Glomerular endothelial cell (primary cell): Measurements from ENCODE around the gene EMC8. TPM values are rescaled to one million over a fixed set of nuclear protein-coding genes. Genes with fewer than 3 reads are reported as not detected.

ENCODE experiments used
- DNase-seq: peaks from one replicate; pipeline ENCODE4 v3.0.0-alpha.2; 2011; ENCODE audit warnings: low read depth, low spot score; ENCODE audit errors: extremely low read depth
- total RNA-seq: library from RNA; depleted of rRNA; stranded (reverse); fragments of >200 nt; gene quantifications from 2 replicates; pipeline ENCODE4 v1.2.3, GENCODE V29; 2015

Gene EMC8
- total RNA-seq, 1 donor from 2014 or later, result 48.7 TPM

DNA sequence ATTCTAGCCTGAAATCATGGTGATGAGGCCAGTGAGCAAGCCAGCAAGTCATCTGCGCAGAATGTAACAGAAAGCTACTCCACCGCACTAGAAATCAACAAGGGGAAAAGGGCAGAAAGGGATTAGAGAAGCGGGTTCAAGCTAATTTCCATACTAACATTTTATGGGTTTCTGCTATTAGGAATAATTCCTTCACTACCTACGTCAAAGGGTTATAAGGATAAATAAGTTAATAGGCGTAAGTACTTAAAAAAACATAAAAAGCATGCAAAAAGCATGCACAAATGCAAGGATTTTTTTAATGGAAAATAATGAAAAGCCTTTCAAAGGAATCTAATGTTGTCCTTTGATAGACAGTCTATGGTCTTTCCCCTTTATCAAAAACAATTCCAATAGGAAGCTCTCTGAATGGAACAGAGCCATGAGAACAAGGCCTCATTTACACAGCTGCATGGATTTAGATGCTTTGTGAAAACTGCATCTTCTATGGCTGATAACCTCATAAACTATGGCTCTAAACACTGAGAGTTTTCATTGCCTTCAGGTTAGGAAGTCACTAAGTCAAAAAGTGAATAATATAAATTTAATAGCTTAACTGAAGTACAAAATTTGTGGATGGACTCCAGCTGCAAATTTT is 5.6 kb downstream of the EMC8 start:
- DNase-seq, result no peak

DNA sequence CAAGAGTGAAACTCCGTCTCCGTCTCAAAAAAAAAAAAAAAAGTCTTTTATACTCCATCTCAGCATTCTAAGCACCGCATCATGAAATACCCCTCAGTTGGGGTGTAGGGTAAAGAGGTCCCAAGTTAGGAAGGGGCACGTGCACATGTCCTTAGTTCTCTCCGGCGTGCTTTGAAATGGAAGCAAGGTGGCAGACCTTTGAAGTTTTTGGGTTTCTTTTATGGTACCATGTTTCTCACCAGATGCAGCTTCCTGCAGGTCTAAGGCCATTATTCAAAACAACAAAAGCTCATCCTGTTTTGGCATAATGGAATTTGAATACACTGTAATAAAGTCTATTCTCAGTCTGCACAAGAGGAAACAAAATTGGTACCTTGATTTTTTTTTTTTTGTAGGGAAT is 9.6 kb downstream of the EMC8 start:
- no peak for DNase-seq

DNA sequence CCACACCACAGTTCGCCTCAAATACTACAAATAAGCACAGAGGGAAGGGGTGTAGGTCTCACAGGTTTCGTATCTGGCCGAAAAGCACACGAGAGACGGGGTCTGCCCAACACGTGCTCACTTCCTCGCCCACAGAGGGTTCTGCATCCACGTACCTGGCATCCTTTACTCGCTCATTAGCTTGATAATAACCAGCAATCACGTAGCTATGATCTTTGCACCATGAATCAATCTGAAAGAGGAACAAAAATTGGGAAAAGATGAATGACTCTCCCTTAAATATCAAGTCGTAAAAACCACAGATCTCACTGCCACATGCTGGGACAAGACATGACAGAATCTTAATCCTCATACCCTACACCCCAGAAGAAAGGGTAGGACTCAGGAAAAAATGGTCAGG is 10.5 kb downstream of the EMC8 start:
- no peak for DNase-seq

DNA sequence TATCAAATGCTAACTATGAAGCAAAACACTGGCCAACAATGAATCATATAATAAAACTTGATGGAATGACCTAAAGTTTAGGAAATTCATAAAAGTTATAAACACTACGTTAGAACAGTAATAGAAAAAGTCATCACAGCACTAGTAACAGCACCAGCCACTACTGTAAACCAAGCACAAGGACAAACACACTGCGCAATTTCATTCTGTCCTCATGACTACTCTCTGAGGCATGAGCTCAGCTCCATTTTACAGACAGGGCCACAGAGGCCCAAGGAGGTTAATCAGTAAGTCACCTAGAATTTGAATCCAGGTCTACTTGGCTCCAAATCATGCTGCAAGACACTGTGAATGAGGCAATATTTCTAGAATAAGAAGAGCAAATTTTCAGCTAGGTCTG is 13.4 kb downstream of the EMC8 start:
- DNase-seq, result no peak

DNA sequence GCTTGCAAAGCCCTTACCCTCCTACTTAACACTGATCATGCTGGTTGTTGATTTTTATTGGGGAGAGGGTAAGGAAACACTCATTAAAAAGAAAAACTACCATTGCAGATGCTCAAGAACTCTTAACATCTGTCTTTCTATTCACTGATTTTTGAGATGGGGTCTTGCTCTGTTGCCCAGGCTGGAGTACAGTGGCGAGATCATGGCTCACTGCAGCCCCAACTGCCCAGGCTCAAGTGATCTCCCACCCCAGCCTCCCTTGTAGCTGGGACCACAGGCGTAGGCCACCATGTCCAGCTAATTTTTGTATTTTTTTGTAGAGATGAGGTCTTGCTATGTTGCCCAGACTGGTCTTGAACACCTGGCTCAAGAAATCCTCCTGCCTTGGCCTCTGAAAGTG is 14.5 kb downstream of the EMC8 start:
- no peak for DNase-seq

DNA sequence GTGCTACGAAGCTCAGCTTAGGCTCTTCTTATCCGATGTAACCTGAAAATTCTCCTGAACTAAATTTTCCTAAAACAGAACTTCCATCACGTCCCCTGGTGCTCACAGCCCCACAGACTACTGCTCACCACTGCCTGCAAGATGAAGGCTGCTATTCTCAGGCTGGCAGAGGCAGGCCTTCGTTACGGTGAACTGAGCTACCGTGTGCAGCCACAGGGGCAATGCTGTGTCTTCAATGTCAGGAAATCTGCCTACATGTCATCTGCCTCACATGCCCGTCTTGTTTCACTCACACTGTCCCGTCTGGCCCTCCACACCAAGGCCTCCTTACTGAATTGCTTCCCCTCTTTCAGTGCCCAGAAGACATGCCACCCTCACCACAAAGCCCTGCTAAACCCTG is 15.9 kb downstream of the EMC8 start:
- DNase-seq, result no peak

DNA sequence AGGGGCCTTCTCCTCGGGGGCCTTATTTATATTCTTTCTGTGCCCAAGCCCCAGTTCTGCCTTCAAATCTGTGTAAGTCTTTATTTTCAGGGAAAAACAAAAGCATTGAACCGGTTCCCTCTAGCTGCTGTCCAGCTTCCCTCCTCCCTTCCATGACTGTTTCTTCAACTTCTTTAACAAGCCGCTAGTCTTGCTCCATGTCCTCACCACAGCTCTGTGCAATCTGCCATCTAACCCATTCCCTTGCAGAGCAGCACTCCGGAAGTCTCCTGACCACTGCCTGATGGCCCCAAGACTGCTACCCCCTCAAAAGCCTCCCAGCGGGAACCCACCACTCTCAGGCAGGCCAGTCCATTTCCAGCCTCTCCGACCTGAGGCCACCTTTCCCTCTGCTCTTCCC is 16.9 kb downstream of the EMC8 start:
- DNase-seq, result no peak

DNA sequence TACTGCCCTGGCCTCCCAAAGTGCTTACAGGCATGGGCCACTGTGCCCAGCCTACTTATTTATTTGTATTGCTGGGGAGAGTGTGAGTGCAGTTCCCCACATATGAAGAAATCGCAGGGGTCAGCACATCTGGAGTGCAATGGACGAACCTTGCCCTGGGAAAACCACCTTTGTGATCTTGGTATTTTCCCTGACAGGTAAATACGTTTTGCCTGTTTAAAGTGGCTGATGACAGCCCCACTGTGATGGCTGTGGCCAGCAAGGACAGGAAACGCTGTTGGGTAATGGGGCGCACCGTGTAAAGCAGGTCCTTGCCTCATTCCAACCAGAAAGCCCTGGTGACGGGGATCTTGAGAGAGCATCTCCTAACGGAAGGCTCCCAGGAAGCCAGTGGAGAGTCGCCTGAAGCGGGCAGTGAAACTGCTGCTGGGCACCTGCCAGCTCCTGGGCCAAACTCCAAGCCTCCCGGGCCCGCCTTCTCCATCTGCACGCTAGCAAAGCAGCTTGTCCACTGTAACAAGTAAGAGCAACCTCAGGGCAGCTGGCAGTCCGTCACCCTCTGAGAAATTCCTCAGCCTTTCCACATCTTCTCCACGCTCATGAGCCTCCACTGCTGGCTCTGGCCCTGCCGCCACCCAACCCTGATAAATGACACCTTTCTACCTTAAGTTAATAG is 17.5 kb downstream of the EMC8 start:
- DNase-seq, result no peak

DNA sequence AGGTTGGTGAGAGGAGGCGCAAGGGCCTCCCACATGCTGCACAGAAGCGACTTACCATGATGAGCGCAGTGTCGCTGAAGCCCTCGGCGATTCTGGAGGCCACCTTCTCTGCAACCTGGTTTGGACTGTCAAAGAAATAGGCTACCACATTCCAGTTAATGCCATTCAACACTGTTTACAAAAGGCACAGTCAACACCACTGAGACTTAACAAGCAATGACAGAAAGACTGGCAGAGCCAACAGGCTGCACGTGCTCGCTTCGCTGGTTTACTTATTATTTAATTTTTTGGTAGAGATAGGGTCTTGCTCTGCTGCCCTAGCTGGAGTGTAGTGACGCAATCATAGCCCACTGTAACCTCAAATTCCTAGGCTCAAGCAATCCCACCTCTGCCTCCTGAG is 18.2 kb downstream of the EMC8 start:
- no peak for DNase-seq

DNA sequence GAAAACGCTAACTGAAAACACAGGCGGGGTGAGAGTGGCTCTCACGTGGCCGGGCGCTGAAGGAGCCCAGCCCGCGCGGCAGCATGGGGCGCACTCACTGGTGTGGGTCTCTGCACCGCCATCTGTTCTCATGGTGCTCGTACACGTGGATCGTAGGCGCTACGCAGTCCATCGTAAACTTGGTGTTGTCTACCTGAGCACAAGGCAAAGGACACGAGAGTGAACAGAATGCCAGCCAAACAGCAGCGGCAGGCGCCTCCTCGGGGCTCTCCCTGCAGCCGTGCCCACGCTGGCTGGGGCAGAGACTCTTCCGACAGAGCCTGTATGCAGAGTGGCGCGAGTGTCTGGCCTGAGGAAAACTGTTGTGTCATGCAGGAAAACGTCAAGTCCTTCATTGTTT is 19.1 kb downstream of the EMC8 start:
- DNase-seq, result no peak

DNA sequence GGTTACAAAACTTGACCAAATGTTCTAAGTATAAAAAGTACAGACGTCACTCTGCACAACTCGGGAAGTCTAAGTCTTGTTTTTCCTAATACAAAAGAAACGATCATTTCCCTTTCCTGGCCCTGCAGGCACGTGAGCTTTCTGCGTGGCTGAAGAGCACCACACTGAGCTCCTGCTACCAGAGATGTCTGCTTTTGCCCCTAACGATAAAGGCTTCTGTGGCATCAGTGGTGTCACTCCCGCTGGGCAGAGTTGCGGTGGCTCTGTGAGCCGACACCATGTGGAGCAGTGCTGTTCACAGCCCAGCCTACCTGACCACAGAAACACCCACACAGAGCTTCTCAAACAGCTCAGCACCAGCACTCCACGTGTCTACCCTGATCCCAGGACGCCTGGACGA is 20.5 kb downstream of the EMC8 start:
- peak; percentile 68 for DNase-seq

DNA sequence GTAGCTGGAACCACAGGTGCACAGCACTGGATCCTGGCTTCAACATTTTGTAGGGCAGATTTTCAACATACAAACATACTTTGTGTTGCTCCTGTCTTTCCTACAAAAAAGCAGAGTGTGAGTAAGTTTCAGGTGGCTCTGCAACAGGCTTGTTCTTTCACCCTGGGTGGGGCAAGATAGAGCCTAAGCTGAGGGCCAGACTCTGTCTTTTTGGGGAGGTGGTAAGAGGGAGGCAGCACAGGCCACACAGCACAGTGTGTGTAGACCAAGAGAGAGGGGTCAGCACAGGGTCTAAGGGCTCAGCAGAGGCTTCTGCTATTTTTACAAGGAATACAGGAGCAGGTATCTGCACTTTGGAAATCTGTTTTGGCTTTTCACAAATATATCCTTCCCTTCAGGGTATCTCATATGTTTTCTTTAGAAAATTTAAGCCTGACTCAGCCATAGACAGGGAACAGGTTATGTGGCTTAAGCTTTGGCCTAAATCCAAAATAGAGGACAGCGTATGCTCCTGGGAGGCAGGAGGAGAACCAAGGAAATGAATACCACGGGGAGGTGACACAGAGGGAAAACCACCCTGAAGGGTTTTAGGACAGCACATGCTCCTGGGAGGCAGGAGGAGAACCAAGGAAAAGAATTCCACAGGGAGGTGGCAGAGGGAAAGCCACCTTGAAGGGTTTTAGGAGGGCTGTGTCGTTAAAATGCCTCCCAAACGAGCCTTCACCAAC is 21.6 kb downstream of the EMC8 start:
- no peak for DNase-seq

DNA sequence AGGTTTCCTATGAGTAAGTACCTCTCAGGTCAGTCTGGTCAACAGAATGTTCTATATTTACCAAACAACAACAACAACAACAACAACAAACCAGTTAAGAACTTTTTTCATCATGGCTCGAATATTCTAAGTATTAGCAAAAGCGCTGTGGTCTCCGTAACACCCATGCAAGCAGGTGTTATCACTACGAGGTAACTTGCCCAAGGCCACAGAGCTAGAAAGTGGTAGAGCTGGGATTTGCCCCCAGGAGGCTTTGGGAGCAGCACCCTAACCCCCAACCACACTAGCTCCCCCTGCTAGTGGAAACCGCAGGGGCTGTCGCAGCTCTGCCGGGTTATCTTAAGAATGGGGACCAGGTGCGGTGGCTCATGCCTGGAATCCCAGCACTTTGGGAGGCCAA is 24.5 kb downstream of the EMC8 start:
- no peak for DNase-seq

DNA sequence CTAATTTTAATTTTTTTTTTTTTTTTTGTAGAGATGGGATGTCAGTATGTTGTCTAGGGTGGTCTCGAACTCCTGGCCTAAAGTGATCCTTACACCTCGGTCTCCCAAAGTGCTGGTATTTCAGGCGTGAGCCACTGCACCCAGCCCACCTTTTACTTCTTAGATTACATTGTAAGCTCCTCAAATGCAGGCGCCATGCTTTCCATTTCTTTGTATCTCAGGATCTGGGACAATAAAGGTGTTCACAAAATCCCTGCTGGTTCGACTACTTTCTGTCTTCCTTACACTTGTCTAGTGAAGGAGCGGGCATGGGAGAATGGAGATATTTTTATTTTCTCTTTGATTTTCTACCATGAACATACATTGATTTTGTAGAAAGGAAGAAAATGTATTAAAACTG is 25.2 kb downstream of the EMC8 start:
- no peak for DNase-seq

DNA sequence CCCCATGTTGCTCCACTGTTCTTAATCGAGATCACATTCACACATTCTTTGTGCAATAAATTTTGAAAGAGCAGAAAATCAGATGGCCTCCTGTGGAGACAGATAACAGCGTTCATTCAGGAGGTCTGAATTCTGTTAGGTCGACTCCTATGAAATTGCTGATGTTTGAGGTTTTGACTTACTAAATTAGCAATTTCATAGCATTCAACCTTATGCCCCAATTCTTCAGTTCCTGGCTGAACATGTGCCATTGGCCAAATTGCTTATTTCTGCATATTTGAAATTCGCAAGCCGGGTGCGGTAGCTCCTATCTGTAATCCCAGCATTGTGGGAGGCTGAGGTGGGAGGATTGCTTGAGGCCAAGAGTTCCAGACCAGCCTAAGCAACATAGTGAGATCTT is 26.3 kb downstream of the EMC8 start:
- no peak for DNase-seq

DNA sequence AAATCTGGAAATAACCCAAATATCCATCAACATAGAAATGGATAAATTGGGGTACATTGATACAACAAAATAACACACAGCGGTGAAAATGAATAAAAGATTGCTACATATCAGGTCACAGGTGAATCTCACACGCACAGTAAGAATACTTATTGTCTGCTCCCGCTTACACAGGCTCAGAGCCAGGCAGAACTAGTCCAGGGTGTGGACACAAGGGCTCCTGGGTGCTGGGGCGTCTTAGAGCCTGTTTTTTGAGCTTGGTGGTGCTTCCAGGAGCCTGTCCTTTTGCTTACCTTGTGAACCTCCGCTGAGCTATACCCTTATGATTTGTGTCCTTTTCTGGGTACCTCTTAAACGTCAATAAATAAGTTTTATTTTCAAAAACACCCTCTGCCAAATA is 28.6 kb downstream of the EMC8 start:
- no peak for DNase-seq

DNA sequence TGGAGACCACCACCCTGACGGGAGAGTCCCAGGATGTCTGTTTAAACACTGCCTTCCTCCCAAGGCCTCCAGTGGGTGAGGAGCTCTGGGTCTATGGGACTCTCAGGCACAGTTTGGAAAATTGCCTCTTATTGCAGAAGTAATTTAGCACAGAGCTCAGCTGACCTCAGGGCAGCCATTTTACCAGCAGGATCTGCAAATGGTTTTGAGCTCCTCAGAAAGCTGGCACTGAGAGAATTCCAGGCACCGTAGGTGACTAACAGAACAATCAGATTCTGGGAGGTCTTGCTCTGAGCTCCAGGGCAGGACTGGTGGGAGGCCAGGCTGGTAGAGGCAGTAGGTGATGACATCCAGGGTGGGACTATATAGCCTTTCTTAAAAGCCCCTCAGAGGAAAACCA is 31.1 kb downstream of the EMC8 start:
- no peak for DNase-seq

DNA sequence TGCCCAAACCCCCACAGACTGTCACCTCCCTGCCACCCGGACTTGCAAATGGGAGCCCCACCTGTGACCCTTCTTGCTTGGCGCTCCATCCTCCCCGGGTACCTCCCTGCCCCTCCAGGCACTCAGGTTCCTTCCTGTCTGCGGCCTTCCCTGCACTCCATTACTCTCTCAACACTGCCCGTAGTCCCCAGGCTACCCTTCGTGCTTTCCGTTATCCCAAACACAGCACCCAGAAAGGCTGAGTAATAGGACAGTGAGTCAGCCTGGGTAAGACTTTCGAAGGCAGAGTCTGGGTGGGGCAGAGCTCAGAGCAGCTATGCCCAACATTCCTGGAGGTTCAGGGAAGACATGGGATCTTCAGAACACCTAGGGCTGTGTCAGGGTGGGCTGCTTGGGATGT is 31.8 kb downstream of the EMC8 start:
- DNase-seq, result peak; percentile 37

DNA sequence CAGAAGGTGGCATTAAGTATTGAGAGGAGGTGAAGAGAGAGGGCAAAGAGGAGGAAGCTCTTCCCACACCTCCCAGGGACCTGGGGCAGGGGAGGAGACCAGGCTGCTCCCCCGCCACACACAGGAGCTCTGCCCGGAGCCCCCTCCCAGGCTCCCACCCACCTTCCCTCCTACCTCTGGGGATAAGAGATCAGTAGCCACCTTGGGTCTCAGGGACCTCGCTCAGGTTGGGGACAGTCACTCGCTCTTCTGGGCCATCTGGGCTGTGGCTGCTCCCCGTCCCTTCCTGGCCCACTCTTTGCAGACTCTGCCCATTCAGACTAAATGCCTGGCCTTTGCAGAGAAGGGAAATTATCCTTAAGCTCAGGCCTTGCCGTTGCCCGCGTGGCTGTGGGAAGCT is 33.6 kb downstream of the EMC8 start:
- DNase-seq, result no peak

DNA sequence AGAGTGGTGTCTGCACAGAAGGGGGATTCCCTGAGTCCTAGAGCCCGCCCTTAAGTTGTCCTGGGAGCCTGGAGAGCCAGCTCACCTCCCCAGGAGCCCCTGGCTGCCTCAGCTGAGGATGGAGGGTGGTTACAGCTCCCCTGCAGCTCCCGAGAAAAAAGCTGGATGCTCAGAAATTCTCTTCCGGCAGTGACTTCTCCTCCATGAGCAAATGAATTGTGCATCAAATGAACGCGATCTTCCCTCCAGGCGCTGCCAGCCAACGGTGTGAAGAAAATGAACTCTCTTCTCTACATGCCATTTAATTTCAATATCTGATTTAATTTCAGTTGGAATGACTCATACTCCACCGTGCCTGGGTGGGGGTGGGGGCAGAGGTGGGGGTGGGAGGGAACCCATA is 34.1 kb downstream of the EMC8 start:
- DNase-seq, result no peak

DNA sequence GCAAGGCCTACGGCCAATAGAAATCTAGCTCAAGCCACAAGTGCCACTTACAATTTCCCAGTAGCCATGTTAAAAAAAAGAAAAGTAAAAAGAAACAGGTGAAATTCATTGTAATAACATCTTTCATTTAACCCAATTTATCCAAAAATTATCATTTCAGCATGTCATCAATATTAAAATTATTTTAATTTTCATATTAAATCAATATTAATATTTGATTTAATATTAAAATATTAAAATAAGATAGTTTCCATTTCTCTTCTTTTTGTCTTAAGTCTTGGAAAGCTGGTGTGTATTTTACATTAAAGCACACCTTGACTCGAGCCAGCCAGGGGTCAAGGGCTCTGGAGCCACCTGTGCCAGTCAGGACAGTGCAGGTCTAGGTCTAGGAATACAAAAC is 35.7 kb downstream of the EMC8 start:
- DNase-seq, result no peak

DNA sequence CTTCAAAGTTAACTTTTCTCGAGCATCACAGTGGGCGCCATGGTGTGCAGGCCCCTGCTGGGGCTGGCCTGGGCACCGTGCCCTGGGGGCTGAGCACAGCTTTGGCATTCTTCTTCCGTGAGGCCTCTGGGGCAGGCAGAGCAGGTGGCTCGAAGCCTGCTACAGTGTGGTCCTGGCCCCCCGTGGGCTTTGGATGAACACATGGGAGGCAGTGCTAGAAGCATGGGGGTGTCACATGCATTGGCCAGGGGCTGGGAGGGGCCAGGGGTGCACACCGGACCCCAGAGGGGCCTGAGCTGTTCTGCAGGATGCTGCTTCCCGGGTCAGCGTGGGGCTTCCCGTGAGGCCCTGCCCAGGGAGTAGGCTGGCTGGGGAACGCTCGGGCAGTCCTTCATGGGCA is 36.4 kb downstream of the EMC8 start:
- DNase-seq, result no peak
